Measurements from ENCODE around the gene BICRAL.

Gene BICRAL

DNA sequence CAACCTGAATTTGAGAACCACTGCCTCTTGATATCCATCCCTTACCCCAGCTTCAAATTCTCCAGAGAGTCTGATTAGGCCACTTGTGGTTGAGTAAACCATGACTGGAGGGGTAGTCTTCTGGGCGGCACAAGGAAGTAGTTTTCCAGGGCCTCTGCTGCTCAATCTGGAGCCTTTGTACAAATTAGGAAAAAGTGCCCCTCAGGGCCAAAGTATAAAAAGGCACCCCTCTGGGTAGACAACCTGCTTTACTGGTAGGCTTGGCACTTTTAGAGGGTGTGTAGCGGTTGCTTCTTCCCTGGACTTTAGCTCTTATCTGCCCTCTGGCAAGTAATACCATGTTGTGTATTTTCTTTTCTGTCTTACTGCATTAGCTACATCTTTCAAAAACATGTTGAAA is 64.7 kb downstream of the BICRAL start:
- no peak for DNase-seq (ENCODE audit: extremely low read depth, insufficient read length)

DNA sequence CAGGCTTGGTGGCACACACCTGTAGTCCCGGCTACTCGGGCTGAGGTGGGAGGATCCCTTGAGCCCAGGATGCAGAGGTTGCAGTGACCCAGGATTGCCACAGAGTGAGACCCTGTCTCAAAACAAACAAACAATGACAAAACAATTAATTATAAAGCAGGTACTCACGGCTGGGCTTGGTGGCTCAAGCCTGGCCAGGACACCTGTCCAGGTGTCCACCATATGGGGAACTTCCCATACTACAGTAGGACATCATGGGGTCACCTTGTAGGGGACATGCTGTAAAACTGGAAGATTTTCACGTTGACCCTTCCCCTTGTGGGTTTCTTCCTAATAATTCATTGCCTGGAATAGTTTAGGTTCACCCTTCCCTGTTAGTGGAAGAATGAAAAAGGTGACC is 66.8 kb downstream of the BICRAL start:
- H3K27me3 ChIP-seq (replicated peaks; ENCODE audit: control insufficient read depth, insufficient read depth, low read length), result no peaks in the 10 kb centered on the region
- DNase-seq (ENCODE audit: extremely low read depth, insufficient read length), result no peak
- no peak overlapping the region for H3K4me3 ChIP-seq (replicated peaks; ENCODE audit: low read depth, low read length)
- TF ChIP-seq, protein P1, sequence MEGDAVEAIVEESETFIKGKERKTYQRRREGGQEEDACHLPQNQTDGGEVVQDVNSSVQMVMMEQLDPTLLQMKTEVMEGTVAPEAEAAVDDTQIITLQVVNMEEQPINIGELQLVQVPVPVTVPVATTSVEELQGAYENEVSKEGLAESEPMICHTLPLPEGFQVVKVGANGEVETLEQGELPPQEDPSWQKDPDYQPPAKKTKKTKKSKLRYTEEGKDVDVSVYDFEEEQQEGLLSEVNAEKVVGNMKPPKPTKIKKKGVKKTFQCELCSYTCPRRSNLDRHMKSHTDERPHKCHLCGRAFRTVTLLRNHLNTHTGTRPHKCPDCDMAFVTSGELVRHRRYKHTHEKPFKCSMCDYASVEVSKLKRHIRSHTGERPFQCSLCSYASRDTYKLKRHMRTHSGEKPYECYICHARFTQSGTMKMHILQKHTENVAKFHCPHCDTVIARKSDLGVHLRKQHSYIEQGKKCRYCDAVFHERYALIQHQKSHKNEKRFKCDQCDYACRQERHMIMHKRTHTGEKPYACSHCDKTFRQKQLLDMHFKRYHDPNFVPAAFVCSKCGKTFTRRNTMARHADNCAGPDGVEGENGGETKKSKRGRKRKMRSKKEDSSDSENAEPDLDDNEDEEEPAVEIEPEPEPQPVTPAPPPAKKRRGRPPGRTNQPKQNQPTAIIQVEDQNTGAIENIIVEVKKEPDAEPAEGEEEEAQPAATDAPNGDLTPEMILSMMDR (IDR thresholded peaks at IDR 0.05; ENCODE audit: insufficient read depth, low read length, poor library complexity, severe bottlenecking), result no peak
- peaks cover 2% of the 10 kb centered on the region for H3K36me3 ChIP-seq (ENCODE audit: control insufficient read depth, insufficient read depth, low read length)

More for the DNA sequence above, 64.7 kb downstream of the BICRAL start:
- H3K27me3 ChIP-seq (replicated peaks; ENCODE audit: control insufficient read depth, insufficient read depth, low read length), result no peaks in the 10 kb centered on the region
- TF ChIP-seq, protein P1 (IDR thresholded peaks at IDR 0.05; ENCODE audit: insufficient read depth, low read length, poor library complexity, severe bottlenecking), result no peak
- H3K36me3 ChIP-seq (ENCODE audit: control insufficient read depth, insufficient read depth, low read length), result no peaks in the 10 kb centered on the region; the same call in none of the 2 replicates
- H3K4me3 ChIP-seq (replicated peaks; ENCODE audit: low read depth, low read length), result no peak overlapping the region

DNA sequence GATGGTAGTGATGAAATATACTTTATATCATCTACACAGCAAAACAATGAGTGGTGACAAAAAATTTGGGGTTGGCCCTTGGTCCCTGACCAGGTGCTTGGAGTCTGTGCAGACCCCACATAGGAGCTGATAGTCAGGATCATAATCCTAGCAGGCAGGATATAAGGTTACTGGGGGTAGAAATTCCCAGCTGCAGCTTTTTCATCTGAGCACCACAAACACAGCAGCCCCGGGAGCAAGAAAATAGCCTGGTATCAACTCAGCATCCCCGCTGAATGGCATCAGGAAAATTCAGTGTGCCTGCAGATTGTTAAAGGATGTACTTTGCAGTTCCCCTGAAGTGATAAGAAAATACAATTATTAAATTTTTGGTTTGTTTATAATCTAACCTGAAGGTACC is 69.7 kb downstream of the BICRAL start:
- TF ChIP-seq, protein P1 (IDR thresholded peaks at IDR 0.05; ENCODE audit: insufficient read depth, low read length, poor library complexity, severe bottlenecking), result no peak
- DNase-seq (ENCODE audit: extremely low read depth, insufficient read length), result no peak

DNA sequence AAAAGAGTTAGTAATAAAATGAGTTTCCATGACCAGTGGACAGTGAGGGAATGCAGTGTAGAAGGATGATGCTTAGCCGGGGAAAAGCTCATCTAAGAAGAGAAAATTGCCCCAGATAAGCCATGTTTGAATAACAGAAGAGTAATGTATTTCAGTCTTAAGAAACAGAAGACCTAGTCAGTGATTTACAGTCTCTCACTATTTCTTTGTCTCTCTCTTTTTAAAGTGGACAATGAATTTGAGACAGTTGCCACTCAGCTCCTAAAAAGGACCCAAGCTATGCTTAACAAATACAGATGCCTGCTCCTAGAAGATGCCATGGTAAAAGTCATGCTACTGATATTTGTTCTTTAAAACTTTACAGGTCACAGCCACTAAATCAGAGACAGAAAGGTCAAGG is 78.2 kb downstream of the BICRAL start:
- TF ChIP-seq, protein P1 (IDR thresholded peaks at IDR 0.05; ENCODE audit: insufficient read depth, low read length, poor library complexity, severe bottlenecking), result no peak
- Histone ChIP-seq H3K36me3 (ENCODE audit: control insufficient read depth, insufficient read depth, low read length) (peaks cover 22% of the 10 kb centered on the region), H3K4me3 (replicated peaks; ENCODE audit: low read depth, low read length) (no peak overlapping the region), H3K27me3 (replicated peaks; ENCODE audit: control insufficient read depth, insufficient read depth, low read length) (no peaks in the 10 kb centered on the region)
- DNase-seq (ENCODE audit: extremely low read depth, insufficient read length), result no peak

More for the DNA sequence above, 69.7 kb downstream of the BICRAL start:
- Histone ChIP-seq H3K36me3 (ENCODE audit: control insufficient read depth, insufficient read depth, low read length) (peaks cover 4% of the 10 kb centered on the region), H3K27me3 (replicated peaks; ENCODE audit: control insufficient read depth, insufficient read depth, low read length) (no peaks in the 10 kb centered on the region), H3K4me3 (replicated peaks; ENCODE audit: low read depth, low read length) (no peak overlapping the region)

GRCh38 chr6:42860481-42860880 is 78.6 kb downstream of the BICRAL start:
- TF ChIP-seq, protein P1 (IDR thresholded peaks at IDR 0.05; ENCODE audit: insufficient read depth, low read length, poor library complexity, severe bottlenecking), result no peak
- Histone ChIP-seq H3K36me3 (ENCODE audit: control insufficient read depth, insufficient read depth, low read length) (peaks cover 23% of the 10 kb centered on the region), H3K27me3 (replicated peaks; ENCODE audit: control insufficient read depth, insufficient read depth, low read length) (no peaks in the 10 kb centered on the region), H3K4me3 (replicated peaks; ENCODE audit: low read depth, low read length) (no peak overlapping the region)
- no peak for DNase-seq (ENCODE audit: extremely low read depth, insufficient read length)

DNA sequence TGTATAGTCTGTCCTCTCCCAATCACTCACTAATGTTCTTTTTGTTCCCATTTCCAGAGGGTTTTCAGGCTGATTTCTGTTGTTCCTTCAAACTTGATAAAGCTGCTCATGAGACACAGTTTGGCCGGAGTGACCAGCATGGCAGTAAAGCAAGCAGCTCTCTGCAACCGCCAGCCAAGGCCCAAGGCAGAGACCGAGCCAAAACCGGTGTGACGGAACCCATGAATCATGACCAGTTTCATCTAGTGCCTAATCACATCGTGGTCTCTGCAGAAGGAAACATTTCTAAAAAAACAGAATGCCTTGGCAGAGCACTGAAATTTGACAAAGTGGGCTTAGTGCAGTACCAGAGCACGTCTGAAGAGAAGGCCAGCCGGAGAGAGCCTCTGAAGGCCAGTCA is 82.8 kb downstream of the BICRAL start:
- H3K4me3 ChIP-seq (replicated peaks; ENCODE audit: low read depth, low read length), result no peak overlapping the region
- H3K27me3 ChIP-seq (replicated peaks; ENCODE audit: control insufficient read depth, insufficient read depth, low read length), result no peaks in the 10 kb centered on the region
- TF ChIP-seq, protein P1 (IDR thresholded peaks at IDR 0.05; ENCODE audit: insufficient read depth, low read length, poor library complexity, severe bottlenecking), result no peak
- H3K36me3 ChIP-seq (ENCODE audit: control insufficient read depth, insufficient read depth, low read length), result peaks cover 17% of the 10 kb centered on the region
- DNase-seq (ENCODE audit: extremely low read depth, insufficient read length), result no peak
